Sigmoid colon (tissue), 4 donors: ENCODE data around the gene KIAA1217.

Experiments used
- POLR2A ChIP-seq, 2 donors: fragments of 450-650 bp; IDR thresholded peaks; one replicate each; pipeline ENCODE4 v1.6.1; 2016; ENCODE audit warnings: antibody characterized with exemption in 2 of 2, mild to moderate bottlenecking in 2 of 2, moderate library complexity in 2 of 2
- POLR2AphosphoS5 ChIP-seq, 4 donors: sonication (generic); formaldehyde crosslinking; IDR thresholded peaks; one replicate each; pipeline ENCODE4 v1.6.1; 2017; ENCODE audit warnings: antibody characterized with exemption in 4 of 4
- TF ChIP-seq, protein P1 (sequence below), 4 experiments: fragments of 450-650 bp in 3 of 4; fragments of 200-600 bp in 1 of 4; IDR thresholded peaks; one replicate each; pipeline ENCODE4 v1.5.1; 2016 to 2019; ENCODE audit warnings: antibody characterized with exemption in 4 of 4, mild to moderate bottlenecking in 3 of 4, moderate library complexity in 2 of 4

DNA sequence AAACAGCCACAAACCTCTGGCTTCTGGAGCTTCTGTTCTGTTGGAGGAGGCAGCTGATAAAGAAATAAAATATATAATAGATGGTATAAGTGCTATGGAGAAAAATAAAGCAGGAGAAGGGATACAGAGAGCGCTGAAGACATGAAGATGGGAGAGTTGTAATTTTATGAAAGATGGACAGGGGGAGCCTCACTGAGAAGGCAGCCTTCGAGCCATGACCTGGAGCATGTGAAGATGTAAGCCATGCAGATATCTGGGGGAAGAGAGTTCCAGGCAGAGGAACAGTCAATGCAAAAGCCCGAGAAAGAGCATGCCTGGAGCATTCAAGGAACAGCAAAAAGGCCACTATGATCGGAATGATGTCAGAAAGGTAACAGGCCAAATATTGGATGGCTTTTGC lies 187.5 kb downstream of the KIAA1217 start:
- TF ChIP-seq POLR2AphosphoS5 (IDR thresholded peaks at IDR 0.05) (no peak), POLR2A (IDR thresholded peaks at IDR 0.05) (no peak)
- TF ChIP-seq, protein P1, sequence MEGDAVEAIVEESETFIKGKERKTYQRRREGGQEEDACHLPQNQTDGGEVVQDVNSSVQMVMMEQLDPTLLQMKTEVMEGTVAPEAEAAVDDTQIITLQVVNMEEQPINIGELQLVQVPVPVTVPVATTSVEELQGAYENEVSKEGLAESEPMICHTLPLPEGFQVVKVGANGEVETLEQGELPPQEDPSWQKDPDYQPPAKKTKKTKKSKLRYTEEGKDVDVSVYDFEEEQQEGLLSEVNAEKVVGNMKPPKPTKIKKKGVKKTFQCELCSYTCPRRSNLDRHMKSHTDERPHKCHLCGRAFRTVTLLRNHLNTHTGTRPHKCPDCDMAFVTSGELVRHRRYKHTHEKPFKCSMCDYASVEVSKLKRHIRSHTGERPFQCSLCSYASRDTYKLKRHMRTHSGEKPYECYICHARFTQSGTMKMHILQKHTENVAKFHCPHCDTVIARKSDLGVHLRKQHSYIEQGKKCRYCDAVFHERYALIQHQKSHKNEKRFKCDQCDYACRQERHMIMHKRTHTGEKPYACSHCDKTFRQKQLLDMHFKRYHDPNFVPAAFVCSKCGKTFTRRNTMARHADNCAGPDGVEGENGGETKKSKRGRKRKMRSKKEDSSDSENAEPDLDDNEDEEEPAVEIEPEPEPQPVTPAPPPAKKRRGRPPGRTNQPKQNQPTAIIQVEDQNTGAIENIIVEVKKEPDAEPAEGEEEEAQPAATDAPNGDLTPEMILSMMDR (IDR thresholded peaks at IDR 0.05), result no peak
